Testis (tissue), 3 donors: Measurements from ENCODE around the gene TNRC6B. TPM values are rescaled to one million over a fixed set of nuclear protein-coding genes. Genes with fewer than 3 reads are reported as not detected.

Experiments used
- DNase-seq: peaks from one replicate; pipeline ENCODE4 v3.0.0-alpha.2; 2019
- H3K27ac ChIP-seq, 2 donors: fragments of 200-600 bp; sonication (generic); one replicate each; pipeline ENCODE4 v1.5.1; 2019
- H3K27me3 ChIP-seq: fragments of 200-600 bp; sonication (generic); one replicate; pipeline ENCODE4 v1.5.1; 2019
- H3K36me3 ChIP-seq: fragments of 200-600 bp; sonication (generic); one replicate; pipeline ENCODE4 v1.5.1; 2017; ENCODE audit warnings: low read depth; ENCODE audit errors: missing control alignments
- H3K4me1 ChIP-seq: fragments of 200-600 bp; sonication (generic); one replicate; pipeline ENCODE4 v1.5.1; 2019
- H3K4me3 ChIP-seq, 2 donors: fragments of 200-600 bp; sonication (generic); one replicate each; pipeline ENCODE4 v1.5.1; 2017 to 2019
- H3K9me3 ChIP-seq: fragments of 200-600 bp; sonication (generic); one replicate; pipeline ENCODE4 v1.5.1; 2017
- CTCF ChIP-seq, 3 experiments: fragments of 450-650 bp in 2 of 3; fragments of 200-600 bp in 1 of 3; sonication (generic) in 1 of 3; IDR thresholded peaks; one replicate each; pipeline ENCODE4 v1.5.1; 2016 to 2019; ENCODE audit warnings: antibody characterized with exemption in 3 of 3, mild to moderate bottlenecking in 2 of 3, moderate library complexity in 1 of 3
- POLR2A ChIP-seq: fragments of 450-650 bp; IDR thresholded peaks from one replicate; pipeline ENCODE4 v1.6.1; 2017; ENCODE audit warnings: antibody characterized with exemption, mild to moderate bottlenecking, moderate library complexity
- WGBS, 2 donors: methylation state at CpG; one replicate each; pipeline ENCODE4 v1.1.5; 2018; 5-methylcytosine and 5-hydroxymethylcytosine counted together
- intact Hi-C: fragments of 100-400 bp; cut with DNase I; formaldehyde crosslinking; loops from one replicate; pipeline ENCODE4 v1.15.1; 2023; ENCODE audit warnings: low total_unique reads
- polyA plus RNA-seq: library from polyadenylated mRNA; stranded (reverse); fragments of 350-450 nt; fragmentation: Illumina TruSeq; extraction: RNeasy Lipid Tissue Mini Kit (QIAGEN cat#74804); gene quantifications from one replicate; pipeline ENCODE4 v1.2.3, GENCODE V29; 2014; ENCODE audit warnings: low read depth, low replicate concordance; ENCODE audit not compliant: insufficient read depth
- total RNA-seq, 2 donors: library from RNA; depleted of rRNA; stranded (reverse); fragments of >200 nt; gene quantifications; one replicate each; pipeline ENCODE4 v1.2.3, GENCODE V29; 2016

Gene TNRC6B
- total and polyA plus RNA-seq, 3 donors from 2014 or later, result 49.2 to 122 (median 79.7) TPM

- no peak for TF ChIP-seq CTCF (IDR thresholded peaks at IDR 0.05)
- no peak for TF ChIP-seq POLR2A
- H3K9me3 ChIP-seq, result no peaks in the 10 kb centered on the region
- intact Hi-C loops, result no loop called here
- no peaks in the 10 kb centered on the region for H3K27me3 ChIP-seq
- H3K27ac ChIP-seq, result no peak overlapping the region
- H3K4me3 ChIP-seq, result no peak overlapping the region
- no peaks in the 10 kb centered on the region for H3K4me1 ChIP-seq
- DNase-seq, result no peak
- no peaks in the 10 kb centered on the region for H3K36me3 ChIP-seq
These were observed 143.0 kb downstream of the TNRC6B start for GRCh38 chr22:40320687-40321086.

DNA sequence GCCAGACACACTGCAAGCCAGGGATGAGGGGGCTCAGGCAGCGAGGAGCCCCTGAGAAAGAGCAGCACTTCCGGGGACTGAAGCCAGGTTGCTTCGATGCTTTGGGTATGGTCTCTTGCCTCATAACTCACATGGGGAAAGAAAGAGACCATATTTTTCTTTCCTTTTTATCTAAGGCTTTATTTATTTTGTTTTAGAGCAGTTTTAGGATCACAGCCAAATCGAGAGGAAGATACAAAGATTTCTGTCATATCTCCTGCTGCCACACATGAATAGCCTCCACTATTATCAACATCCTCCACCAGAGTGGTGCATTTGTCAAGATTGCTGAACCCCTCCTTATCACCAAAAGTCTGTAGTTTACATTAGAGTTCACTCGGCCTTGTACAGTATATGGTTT, 144.3 kb downstream of the TNRC6B start:
- TF ChIP-seq POLR2A (no peak), CTCF (IDR thresholded peaks at IDR 0.05) (no peak)
- no peaks in the 10 kb centered on the region for H3K27me3 ChIP-seq
- intact Hi-C loops, result no loop called here
- no peak overlapping the region for H3K4me3 ChIP-seq
- DNase-seq, result no peak
- H3K4me1 ChIP-seq, result no peaks in the 10 kb centered on the region
- no peaks in the 10 kb centered on the region for H3K9me3 ChIP-seq
- WGBS, 2 donors, result 75 to 81% methylated on average over 5 of the region's 5 CpGs
- H3K36me3 ChIP-seq, result no peaks in the 10 kb centered on the region
- no peak overlapping the region for H3K27ac ChIP-seq

DNA sequence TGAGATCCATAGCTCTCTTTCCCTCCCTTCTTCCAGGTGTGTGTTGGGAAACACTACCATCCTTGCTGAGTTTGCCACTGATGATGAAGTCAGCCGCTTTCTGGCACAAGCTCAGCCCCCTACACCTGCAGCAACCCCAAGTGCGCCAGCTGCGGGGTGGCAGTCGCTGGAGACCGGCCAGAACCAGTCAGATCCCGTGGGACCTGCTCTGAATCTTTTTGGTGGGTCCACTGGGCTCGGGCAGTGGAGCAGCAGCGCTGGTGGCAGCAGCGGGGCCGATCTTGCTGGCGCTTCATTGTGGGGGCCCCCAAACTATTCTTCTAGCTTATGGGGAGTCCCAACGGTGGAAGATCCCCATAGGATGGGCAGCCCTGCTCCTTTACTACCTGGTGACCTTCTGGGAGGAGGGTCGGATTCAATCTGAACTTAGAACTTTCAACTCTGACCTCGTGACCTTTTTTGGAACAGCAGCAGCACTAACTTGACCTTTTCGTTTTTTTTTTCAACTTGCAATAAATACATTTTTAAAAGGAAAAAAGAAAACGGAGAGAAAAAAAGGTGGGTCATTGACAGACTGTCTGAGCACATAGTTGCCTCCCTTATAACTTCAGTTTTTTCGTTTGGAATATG, 145.2 kb downstream of the TNRC6B start:
- no peaks in the 10 kb centered on the region for H3K27me3 ChIP-seq
- no peak overlapping the region for H3K27ac ChIP-seq
- H3K4me1 ChIP-seq, result no peaks in the 10 kb centered on the region
- intact Hi-C loops, result no loop called here
- no peaks in the 10 kb centered on the region for H3K36me3 ChIP-seq
- WGBS, 2 donors, result 88 to 92% methylated on average over 14 to 17 of the region's 17 CpGs
- H3K4me3 ChIP-seq, result no peak overlapping the region
- no peak for DNase-seq
- H3K9me3 ChIP-seq, result no peaks in the 10 kb centered on the region
- TF ChIP-seq POLR2A (no peak), CTCF (IDR thresholded peaks at IDR 0.05) (no peak)

- H3K27ac ChIP-seq, result no peak overlapping the region
- TF ChIP-seq CTCF (IDR thresholded peaks at IDR 0.05), result no peak
- TF ChIP-seq POLR2A, result no peak
- H3K9me3 ChIP-seq, result no peaks in the 10 kb centered on the region
These were observed 146.0 kb downstream of the TNRC6B start for GRCh38 chr22:40323681-40324171.

More at GRCh38 chr22:40323681-40324171, 146.0 kb downstream of the TNRC6B start:
- H3K4me1 ChIP-seq, result no peaks in the 10 kb centered on the region
- no peaks in the 10 kb centered on the region for H3K36me3 ChIP-seq
- peak; percentile 43 for DNase-seq
- intact Hi-C loops, result no loop called here
- no peaks in the 10 kb centered on the region for H3K27me3 ChIP-seq
- 55 to 56% methylated on average over 8 of the region's 8 CpGs for WGBS, 2 donors
- no peak overlapping the region for H3K4me3 ChIP-seq
